ENCODE measurements around the gene STRBP.

- TF ChIP-seq CREM (CRISPR knock-in tag; IDR thresholded peaks at IDR 0.05) (no peak), CBFB (CRISPR knock-in tag; IDR thresholded peaks at IDR 0.05; ENCODE audit: low read depth) (no peak), NFYB (CRISPR knock-in tag; conservative IDR thresholded peaks at IDR 0.05; ENCODE audit: low read depth) (no peak), NR1H2 (CRISPR knock-in tag; IDR thresholded peaks at IDR 0.05) (no peak), MYBL2 (CRISPR knock-in tag; IDR thresholded peaks at IDR 0.05) (no peak), ZNF232 (CRISPR knock-in tag; IDR thresholded peaks at IDR 0.05) (no peak), HMGA2 (CRISPR knock-in tag; IDR thresholded peaks at IDR 0.05) (no peak), ZNF281 (CRISPR knock-in tag; IDR thresholded peaks at IDR 0.05) (no peak), AFF4 (CRISPR knock-in tag; IDR thresholded peaks at IDR 0.05; ENCODE audit: borderline replicate concordance) (no peak), E2F1 (CRISPR knock-in tag; IDR thresholded peaks at IDR 0.05) (no peak), KAT7 (CRISPR knock-in tag; IDR thresholded peaks at IDR 0.05; ENCODE audit: borderline replicate concordance) (no peak)
- TF ChIP-seq, protein P1, sequence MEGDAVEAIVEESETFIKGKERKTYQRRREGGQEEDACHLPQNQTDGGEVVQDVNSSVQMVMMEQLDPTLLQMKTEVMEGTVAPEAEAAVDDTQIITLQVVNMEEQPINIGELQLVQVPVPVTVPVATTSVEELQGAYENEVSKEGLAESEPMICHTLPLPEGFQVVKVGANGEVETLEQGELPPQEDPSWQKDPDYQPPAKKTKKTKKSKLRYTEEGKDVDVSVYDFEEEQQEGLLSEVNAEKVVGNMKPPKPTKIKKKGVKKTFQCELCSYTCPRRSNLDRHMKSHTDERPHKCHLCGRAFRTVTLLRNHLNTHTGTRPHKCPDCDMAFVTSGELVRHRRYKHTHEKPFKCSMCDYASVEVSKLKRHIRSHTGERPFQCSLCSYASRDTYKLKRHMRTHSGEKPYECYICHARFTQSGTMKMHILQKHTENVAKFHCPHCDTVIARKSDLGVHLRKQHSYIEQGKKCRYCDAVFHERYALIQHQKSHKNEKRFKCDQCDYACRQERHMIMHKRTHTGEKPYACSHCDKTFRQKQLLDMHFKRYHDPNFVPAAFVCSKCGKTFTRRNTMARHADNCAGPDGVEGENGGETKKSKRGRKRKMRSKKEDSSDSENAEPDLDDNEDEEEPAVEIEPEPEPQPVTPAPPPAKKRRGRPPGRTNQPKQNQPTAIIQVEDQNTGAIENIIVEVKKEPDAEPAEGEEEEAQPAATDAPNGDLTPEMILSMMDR (IDR thresholded peaks at IDR 0.05), result no peak
- TF ChIP-seq, protein P2, sequence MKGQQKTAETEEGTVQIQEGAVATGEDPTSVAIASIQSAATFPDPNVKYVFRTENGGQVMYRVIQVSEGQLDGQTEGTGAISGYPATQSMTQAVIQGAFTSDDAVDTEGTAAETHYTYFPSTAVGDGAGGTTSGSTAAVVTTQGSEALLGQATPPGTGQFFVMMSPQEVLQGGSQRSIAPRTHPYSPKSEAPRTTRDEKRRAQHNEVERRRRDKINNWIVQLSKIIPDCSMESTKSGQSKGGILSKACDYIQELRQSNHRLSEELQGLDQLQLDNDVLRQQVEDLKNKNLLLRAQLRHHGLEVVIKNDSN (CRISPR knock-in tag; IDR thresholded peaks at IDR 0.05), result no peak
- TF ChIP-seq, protein P3, sequence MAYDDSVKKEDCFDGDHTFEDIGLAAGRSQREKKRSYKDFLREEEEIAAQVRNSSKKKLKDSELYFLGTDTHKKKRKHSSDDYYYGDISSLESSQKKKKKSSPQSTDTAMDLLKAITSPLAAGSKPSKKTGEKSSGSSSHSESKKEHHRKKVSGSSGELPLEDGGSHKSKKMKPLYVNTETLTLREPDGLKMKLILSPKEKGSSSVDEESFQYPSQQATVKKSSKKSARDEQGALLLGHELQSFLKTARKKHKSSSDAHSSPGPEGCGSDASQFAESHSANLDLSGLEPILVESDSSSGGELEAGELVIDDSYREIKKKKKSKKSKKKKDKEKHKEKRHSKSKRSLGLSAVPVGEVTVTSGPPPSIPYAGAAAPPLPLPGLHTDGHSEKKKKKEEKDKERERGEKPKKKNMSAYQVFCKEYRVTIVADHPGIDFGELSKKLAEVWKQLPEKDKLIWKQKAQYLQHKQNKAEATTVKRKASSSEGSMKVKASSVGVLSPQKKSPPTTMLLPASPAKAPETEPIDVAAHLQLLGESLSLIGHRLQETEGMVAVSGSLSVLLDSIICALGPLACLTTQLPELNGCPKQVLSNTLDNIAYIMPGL (CRISPR knock-in tag; IDR thresholded peaks at IDR 0.05), result no peak
Measured at GRCh38 chr9:123073441-123073840, 194.9 kb downstream of the STRBP start.
